Smooth muscle cell (in vitro differentiated cells): ENCODE measurements around the gene RBPJL. TPM values are rescaled to one million over a fixed set of nuclear protein-coding genes. Genes with fewer than 3 reads are reported as not detected.

Experiments
- DNase-seq: peaks from one replicate; lab custom pipeline; 2025; ENCODE audit not compliant: unreplicated experiment; lab: John Stamatoyannopoulos, UW
- H2AFZ ChIP-seq: fragments of 200-600 bp; sonication (generic); 2 replicates; pipeline ENCODE4 v1.6.0; 2016; ENCODE audit warnings: antibody characterized with exemption, low read depth, mild to moderate bottlenecking
- H3F3A ChIP-seq: fragments of 200-600 bp; sonication (generic); 2 replicates; pipeline ENCODE4 v1.6.0; 2017; ENCODE audit warnings: antibody characterized with exemption, low read depth
- H3K27ac ChIP-seq: fragments of 200-600 bp; sonication (generic); 2 replicates; pipeline ENCODE4 v1.5.1; 2016; ENCODE audit warnings: low read depth, mild to moderate bottlenecking
- H3K27me3 ChIP-seq: fragments of 200-600 bp; sonication (generic); 2 replicates; pipeline ENCODE4 v1.6.1; 2016; ENCODE audit warnings: low read depth, mild to moderate bottlenecking
- H3K36me3 ChIP-seq: fragments of 200-600 bp; sonication (generic); 2 replicates; pipeline ENCODE4 v1.5.1; 2016; ENCODE audit warnings: low read depth
- H3K4me1 ChIP-seq: fragments of 200-600 bp; sonication (generic); 2 replicates; pipeline ENCODE4 v1.5.1; 2016; ENCODE audit warnings: low read depth
- H3K4me2 ChIP-seq: fragments of 200-600 bp; sonication (generic); 2 replicates; pipeline ENCODE4 v1.6.0; 2016; ENCODE audit warnings: mild to moderate bottlenecking
- H3K4me3 ChIP-seq: fragments of 200-600 bp; sonication (generic); 2 replicates; pipeline ENCODE4 v1.5.1; 2016; ENCODE audit warnings: mild to moderate bottlenecking
- H3K79me2 ChIP-seq: fragments of 200-600 bp; sonication (generic); 2 replicates; pipeline ENCODE4 v1.6.0; 2016; ENCODE audit warnings: low read depth, mild to moderate bottlenecking
- H3K9ac ChIP-seq: fragments of 200-600 bp; sonication (generic); 2 replicates; pipeline ENCODE4 v1.6.0; 2016; ENCODE audit warnings: low read depth
- H3K9me3 ChIP-seq: fragments of 200-600 bp; sonication (generic); replicated peaks from 2 replicates; pipeline ENCODE4 v1.5.1; 2016; ENCODE audit warnings: low read depth
- H4K20me1 ChIP-seq: fragments of 200-600 bp; sonication (generic); 2 replicates; pipeline ENCODE4 v1.6.0; 2016; ENCODE audit warnings: low read depth
- WGBS: methylation state at CpG from one replicate; pipeline ENCODE4 v1.1.7; 2016; ENCODE audit warnings: low lambda C conversion rate; 5-methylcytosine and 5-hydroxymethylcytosine counted together
- polyA plus RNA-seq: library from polyadenylated mRNA; unstranded; fragments of >200 nt; fragmentation: Nextera tagmentation; extraction: Ambion mirVana; gene quantifications from 2 replicates; pipeline ENCODE4 v1.2.1, GENCODE V29; 2016
- total RNA-seq: library from RNA; depleted of rRNA; stranded (reverse); fragments of >200 nt; gene quantifications from 2 replicates; pipeline ENCODE4 v1.2.3, GENCODE V29; 2014
- TF ChIP-seq, protein P1 (sequence below): fragments of 200-600 bp; sonication (generic); IDR thresholded peaks from 2 replicates; pipeline ENCODE4 v1.5.1; 2017; ENCODE audit warnings: borderline replicate concordance, mild to moderate bottlenecking, antibody characterized with exemption; ENCODE audit not compliant: insufficient read depth, poor library complexity, severe bottlenecking

Gene RBPJL
- total and polyA plus RNA-seq, 2 experiments from 2014 or later = not detected

DNA sequence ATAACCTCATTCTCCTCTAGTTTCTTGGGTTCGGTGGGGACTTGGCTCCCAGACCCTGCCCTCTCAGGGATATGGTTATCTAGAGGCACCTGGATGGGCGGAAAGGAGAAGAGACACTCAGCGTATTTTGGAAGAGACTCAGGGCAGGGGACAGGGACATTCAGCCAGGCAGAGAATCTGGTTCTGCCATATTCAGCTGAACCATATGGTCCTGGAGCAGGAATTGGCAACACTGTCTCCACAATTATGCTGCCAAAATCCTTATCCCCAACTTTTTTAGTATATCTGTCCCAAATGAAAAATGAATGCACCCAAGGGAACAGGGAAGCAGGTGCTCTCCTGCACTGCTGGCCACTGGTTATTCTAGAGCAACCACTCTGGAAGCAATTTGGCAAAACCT is 23.8 kb downstream of the RBPJL start:
- H3K4me1 ChIP-seq = peaks cover 3% of the 10 kb centered on the region
- H3K9ac ChIP-seq = no peak overlapping the region
- no peaks in the 10 kb centered on the region for H3K9me3 ChIP-seq
- 96% methylated on average over 3 of the region's 3 CpGs for WGBS
- H3K4me2 ChIP-seq = no peak overlapping the region
- no peak for DNase-seq
- peaks cover 14% of the 10 kb centered on the region for H3F3A ChIP-seq
- peaks cover 8% of the 10 kb centered on the region for H4K20me1 ChIP-seq
- no peaks in the 10 kb centered on the region for H3K36me3 ChIP-seq
- H3K4me3 ChIP-seq = no peak overlapping the region
- peaks cover 25% of the 10 kb centered on the region for H3K79me2 ChIP-seq
- H2AFZ ChIP-seq = no peak overlapping the region
- H3K27ac ChIP-seq = no peak overlapping the region
- H3K27me3 ChIP-seq = no peaks in the 10 kb centered on the region
- TF ChIP-seq, protein P1, sequence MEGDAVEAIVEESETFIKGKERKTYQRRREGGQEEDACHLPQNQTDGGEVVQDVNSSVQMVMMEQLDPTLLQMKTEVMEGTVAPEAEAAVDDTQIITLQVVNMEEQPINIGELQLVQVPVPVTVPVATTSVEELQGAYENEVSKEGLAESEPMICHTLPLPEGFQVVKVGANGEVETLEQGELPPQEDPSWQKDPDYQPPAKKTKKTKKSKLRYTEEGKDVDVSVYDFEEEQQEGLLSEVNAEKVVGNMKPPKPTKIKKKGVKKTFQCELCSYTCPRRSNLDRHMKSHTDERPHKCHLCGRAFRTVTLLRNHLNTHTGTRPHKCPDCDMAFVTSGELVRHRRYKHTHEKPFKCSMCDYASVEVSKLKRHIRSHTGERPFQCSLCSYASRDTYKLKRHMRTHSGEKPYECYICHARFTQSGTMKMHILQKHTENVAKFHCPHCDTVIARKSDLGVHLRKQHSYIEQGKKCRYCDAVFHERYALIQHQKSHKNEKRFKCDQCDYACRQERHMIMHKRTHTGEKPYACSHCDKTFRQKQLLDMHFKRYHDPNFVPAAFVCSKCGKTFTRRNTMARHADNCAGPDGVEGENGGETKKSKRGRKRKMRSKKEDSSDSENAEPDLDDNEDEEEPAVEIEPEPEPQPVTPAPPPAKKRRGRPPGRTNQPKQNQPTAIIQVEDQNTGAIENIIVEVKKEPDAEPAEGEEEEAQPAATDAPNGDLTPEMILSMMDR = no peak

DNA sequence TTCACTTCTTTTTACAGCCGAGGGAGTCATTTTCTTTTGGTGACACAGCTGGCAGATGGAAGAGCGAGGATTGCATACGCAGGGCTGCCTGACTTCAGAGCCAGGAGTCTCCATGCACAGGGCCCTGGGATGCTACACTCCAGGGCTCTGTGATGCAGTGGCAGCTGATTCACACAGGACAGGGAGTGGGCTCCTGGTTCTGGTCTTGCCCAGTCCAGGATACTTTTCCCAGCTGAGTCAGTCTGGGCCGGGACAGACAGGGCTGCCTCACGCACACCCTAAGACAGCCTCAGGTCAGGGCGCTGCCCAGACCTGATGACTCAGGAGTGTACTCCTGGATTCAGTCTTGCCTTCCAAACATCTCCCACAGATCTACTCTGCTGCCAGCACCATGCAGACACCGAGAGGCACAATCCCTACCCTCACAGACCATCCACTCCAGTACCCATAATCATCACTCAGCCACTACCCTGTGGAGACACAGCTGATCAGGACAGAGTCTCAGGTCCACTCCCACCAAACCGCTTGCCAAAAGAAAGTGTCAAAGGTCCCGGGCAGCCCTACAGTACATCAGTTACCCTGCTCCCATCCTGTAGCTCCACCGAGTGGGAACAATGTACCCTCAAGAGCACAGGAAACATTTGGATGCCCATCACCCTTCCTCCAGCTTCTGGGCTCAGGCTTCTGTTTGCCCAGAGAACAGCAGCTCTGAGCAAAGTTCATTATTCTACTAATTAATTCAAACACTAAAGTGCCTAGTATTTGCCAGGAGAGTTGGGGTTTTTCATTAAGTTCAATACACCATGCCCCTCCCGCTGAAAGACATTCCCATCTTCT is 30.1 kb downstream of the RBPJL start:
- WGBS = 39% methylated on average over 10 of the region's 11 CpGs
- Histone ChIP-seq H3F3A (peaks cover 41% of the 10 kb centered on the region), H3K4me3 (no peak overlapping the region), H3K9ac (peak overlapping the region; percentile 65), H3K9me3 (no peaks in the 10 kb centered on the region), H3K27ac (peak overlapping the region; percentile 96), H2AFZ (no peak overlapping the region), H3K27me3 (no peaks in the 10 kb centered on the region), H3K36me3 (no peaks in the 10 kb centered on the region), H3K79me2 (peaks cover 59% of the 10 kb centered on the region), H4K20me1 (peaks cover 32% of the 10 kb centered on the region), H3K4me1 (peaks cover 44% of the 10 kb centered on the region), H3K4me2 (peak overlapping the region; percentile 79)
- TF ChIP-seq, protein P1 = no peak
- peak; percentile 24 for DNase-seq

GRCh38 chr20:45337367-45338120 is 30.9 kb downstream of the RBPJL start:
- H3K36me3 ChIP-seq = no peaks in the 10 kb centered on the region
- H3F3A ChIP-seq = peaks cover 44% of the 10 kb centered on the region
- peak overlapping the region; percentile 79 for H3K4me2 ChIP-seq
- no peak overlapping the region for H2AFZ ChIP-seq
- no peaks in the 10 kb centered on the region for H3K27me3 ChIP-seq
- peak overlapping the region; percentile 78 for H3K9ac ChIP-seq
- H3K27ac ChIP-seq = peak overlapping the region; percentile 96
- WGBS = 25% methylated on average over 15 of the region's 15 CpGs
- H3K9me3 ChIP-seq = no peaks in the 10 kb centered on the region
- H3K4me1 ChIP-seq = peaks cover 52% of the 10 kb centered on the region
- H3K4me3 ChIP-seq = no peak overlapping the region
- H4K20me1 ChIP-seq = peaks cover 34% of the 10 kb centered on the region
- peak; percentile 32 for DNase-seq
- peaks cover 61% of the 10 kb centered on the region for H3K79me2 ChIP-seq
- TF ChIP-seq, protein P1 = no peak
